HepG2 (cell line): ENCODE data around the gene ATRNL1.

ENCODE experiments used
- ATF2 ChIP-seq: sonication (generic); formaldehyde crosslinking; IDR thresholded peaks from 2 replicates; pipeline ENCODE4 v1.4.0; 2020; ENCODE audit warnings: missing genetic modification reagents
- BRCA1 ChIP-seq: sonication (generic); formaldehyde crosslinking; IDR thresholded peaks from 2 replicates; pipeline ENCODE4 v1.4.0; 2020; ENCODE audit warnings: missing genetic modification reagents
- CTCF ChIP-seq: sonication (generic); formaldehyde crosslinking; IDR thresholded peaks from 2 replicates; pipeline ENCODE4 v1.5.0; 2020; ENCODE audit warnings: mild to moderate bottlenecking, missing genetic modification reagents, moderate library complexity
- GABPA ChIP-seq, 2 experiments: IDR thresholded peaks; 2 replicates each; pipeline ENCODE4 v1.6.1; 2011 to 2016; ENCODE audit warnings: low read depth in 2 of 2, low read length in 1 of 2, missing biosample characterization in 1 of 2, missing genetic modification characterization in 1 of 2
- IRF1 ChIP-seq: sonication (generic); formaldehyde crosslinking; IDR thresholded peaks from 2 replicates; pipeline ENCODE4 v1.4.0; 2020; ENCODE audit warnings: low read depth, mild to moderate bottlenecking, missing genetic modification reagents
- JDP2 ChIP-seq: sonication (generic); formaldehyde crosslinking; IDR thresholded peaks from 2 replicates; pipeline ENCODE4 v1.8.1; 2022; ENCODE audit warnings: missing genetic modification reagents, borderline replicate concordance
- KAT8 ChIP-seq: IDR thresholded peaks from 2 replicates; pipeline ENCODE4 v1.6.1; 2016; ENCODE audit warnings: missing genetic modification reagents, missing compliant biosample characterization
- MTA1 ChIP-seq: sonication (generic); formaldehyde crosslinking; IDR thresholded peaks from 2 replicates; pipeline ENCODE4 v1.4.0; 2020; ENCODE audit warnings: missing genetic modification reagents, mild to moderate bottlenecking, borderline replicate concordance
- THAP11 ChIP-seq: IDR thresholded peaks from 2 replicates; pipeline ENCODE4 v1.6.1; 2016; ENCODE audit warnings: missing biosample characterization, missing genetic modification reagents
- USF2 ChIP-seq, 2 experiments: sonication (generic) in 1 of 2; formaldehyde crosslinking in 1 of 2; IDR thresholded peaks; 2 replicates each; pipeline versions ENCODE4 v1.5.1 to v1.6.1; 2011 to 2020; ENCODE audit warnings: borderline replicate concordance in 1 of 2, low read depth in 1 of 2, low read length in 1 of 2, mild to moderate bottlenecking in 1 of 2, missing genetic modification reagents in 1 of 2, moderate library complexity in 1 of 2
- ZNF367 ChIP-seq: sonication (generic); formaldehyde crosslinking; IDR thresholded peaks from 2 replicates; pipeline ENCODE4 v1.4.0; 2020; ENCODE audit warnings: missing genetic modification reagents, borderline replicate concordance

- TF ChIP-seq ATF2 (CRISPR knock-in tag) (no peak), MTA1 (CRISPR knock-in tag) (no peak), KAT8 (no peak), ZNF367 (CRISPR knock-in tag) (no peak), IRF1 (no peak), USF2 (IDR thresholded peaks at IDR 0.05; ENCODE audit: low read depth, low read length) (no peak), USF2 (CRISPR knock-in tag; IDR thresholded peaks at IDR 0.05; ENCODE audit: borderline replicate concordance) (no peak), CTCF (CRISPR knock-in tag) (no peak), THAP11 (CRISPR knock-in tag) (no peak), JDP2 (CRISPR knock-in tag) (no peak), BRCA1 (CRISPR knock-in tag) (no peak), GABPA (IDR thresholded peaks at IDR 0.05; ENCODE audit: low read depth, low read length) (no peak), GABPA (CRISPR knock-in tag; IDR thresholded peaks at IDR 0.05; ENCODE audit: low read depth) (no peak)
Measured at GRCh38 chr10:115720121-115720520, 627.0 kb downstream of the ATRNL1 start.
